AG10803 (cell line): ENCODE data around the gene KRTAP21-3.

Experiments used
- DNase-seq: peaks from one replicate; pipeline ENCODE4 v3.0.0; 2010; ENCODE audit warnings: low read depth
- H3K4me3 ChIP-seq: 2 replicates; pipeline ENCODE4 v1.5.1; 2011; ENCODE audit warnings: mild to moderate bottlenecking, low read length, control low read depth
- TF ChIP-seq, protein P1 (sequence below): conservative IDR thresholded peaks from 2 replicates; pipeline ENCODE4 v1.5.1; 2011; ENCODE audit warnings: mild to moderate bottlenecking, low read length, control low read depth, inconsistent platforms

The KRTAP21-3 gene

DNA sequence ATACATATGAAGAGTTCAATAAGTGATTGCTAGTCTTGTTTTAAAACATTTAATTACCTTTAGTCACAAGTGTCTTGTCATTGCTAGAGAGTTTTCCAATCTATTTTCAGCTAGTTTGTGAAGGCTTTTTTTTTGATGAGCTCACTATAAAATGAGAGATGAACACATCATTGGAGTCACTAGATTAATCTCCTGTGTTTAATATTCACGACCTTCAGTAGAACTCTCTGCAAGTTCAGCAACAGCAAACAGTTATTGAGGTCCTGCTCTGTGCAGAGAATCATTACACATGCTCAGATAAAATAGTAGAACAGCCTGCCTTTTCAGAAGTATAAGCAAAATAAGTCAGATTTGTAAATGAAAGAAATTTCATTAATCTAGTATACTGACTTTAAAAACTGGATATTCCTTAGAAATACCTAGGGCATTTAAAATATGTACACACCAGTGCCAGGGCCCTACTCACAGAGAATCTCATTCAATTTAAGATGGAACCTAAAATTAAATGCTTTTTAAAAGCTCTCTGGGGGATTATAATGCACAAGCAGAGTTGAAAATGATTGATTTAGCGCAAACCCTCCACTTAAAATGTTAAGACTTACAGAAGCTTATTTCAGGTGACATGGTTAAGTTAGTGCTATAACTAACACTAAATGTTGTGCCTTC lies 45.5 kb downstream of the KRTAP21-3 start:
- TF ChIP-seq, protein P1, sequence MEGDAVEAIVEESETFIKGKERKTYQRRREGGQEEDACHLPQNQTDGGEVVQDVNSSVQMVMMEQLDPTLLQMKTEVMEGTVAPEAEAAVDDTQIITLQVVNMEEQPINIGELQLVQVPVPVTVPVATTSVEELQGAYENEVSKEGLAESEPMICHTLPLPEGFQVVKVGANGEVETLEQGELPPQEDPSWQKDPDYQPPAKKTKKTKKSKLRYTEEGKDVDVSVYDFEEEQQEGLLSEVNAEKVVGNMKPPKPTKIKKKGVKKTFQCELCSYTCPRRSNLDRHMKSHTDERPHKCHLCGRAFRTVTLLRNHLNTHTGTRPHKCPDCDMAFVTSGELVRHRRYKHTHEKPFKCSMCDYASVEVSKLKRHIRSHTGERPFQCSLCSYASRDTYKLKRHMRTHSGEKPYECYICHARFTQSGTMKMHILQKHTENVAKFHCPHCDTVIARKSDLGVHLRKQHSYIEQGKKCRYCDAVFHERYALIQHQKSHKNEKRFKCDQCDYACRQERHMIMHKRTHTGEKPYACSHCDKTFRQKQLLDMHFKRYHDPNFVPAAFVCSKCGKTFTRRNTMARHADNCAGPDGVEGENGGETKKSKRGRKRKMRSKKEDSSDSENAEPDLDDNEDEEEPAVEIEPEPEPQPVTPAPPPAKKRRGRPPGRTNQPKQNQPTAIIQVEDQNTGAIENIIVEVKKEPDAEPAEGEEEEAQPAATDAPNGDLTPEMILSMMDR = no peak
- no peak for DNase-seq
- H3K4me3 ChIP-seq = no peak overlapping the region

DNA sequence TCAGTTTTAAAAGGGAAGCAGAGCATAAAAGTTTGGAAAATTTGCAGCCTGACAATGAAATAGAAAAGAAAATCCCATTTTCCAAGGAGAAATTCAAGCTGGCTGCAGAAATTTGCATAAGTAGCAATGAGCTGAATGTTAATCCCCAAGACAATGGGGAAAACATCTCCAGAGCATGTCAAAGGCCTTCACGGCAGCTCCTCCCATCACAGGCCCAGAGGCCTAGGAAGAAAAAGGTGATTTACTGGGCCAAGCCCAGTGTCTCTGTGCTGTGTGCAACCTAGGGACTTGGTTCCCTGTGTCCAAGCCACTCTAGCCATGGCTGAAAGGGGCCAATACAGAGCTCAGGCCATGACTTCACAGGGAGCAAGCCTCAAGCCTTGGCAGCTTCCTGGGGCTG lies 49.8 kb downstream of the KRTAP21-3 start:
- no peak for DNase-seq

More for the DNA sequence above, 49.8 kb downstream of the KRTAP21-3 start:
- TF ChIP-seq, protein P1 = no peak
- no peak overlapping the region for H3K4me3 ChIP-seq
